ENCODE results near the gene GNAS-AS1.

GNAS-AS1 gene

GRCh38 chr20:58850693-58851174 is at the start of gene GNAS-AS1:
Gene GNAS-AS1 (minus strand): TSS chr20:58850902.
- peak; percentile 84 for DNase-seq (ENCODE audit: low read depth)

DNA sequence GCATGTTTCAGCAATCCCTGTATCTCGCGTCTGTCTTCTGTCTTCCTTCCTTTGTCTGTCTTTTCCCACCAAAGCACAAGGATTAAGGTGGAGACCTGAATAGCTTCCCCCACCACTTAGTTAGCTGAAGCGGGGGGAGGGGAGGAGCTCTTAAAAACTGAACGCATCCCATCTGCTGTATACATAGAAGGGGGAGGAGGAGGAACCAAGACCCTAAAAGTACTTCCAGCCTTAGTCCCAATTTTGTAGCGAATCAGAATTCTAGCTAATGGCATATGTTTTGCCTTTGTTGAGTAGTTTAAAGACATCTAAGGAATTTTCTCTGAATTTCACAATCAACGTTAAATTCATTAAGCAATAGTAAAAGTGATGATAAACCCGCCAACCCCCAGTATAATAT is 49.7 kb upstream of the GNAS-AS1 start:
- DNase-seq (ENCODE audit: low read depth) = peak; percentile 19

DNA sequence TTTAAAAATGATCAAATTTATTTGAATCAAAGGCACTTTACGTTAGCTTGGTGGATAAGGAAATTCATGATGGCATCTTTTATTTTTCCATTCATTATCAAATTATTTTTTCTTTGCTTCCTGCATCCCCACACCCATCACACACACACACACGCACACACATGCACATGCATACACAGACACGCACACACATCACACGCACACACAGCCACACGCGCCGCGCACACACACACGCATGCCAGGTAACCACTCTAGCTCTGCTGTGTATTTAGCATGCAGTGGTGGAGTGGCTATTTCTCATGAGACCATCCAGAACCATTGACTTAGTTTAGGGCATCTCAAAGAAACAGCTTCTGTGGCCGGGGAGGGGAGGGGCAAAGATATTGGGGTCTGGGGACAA is 48.8 kb upstream of the GNAS-AS1 start:
- DNase-seq (ENCODE audit: low read depth) = no peak

DNA sequence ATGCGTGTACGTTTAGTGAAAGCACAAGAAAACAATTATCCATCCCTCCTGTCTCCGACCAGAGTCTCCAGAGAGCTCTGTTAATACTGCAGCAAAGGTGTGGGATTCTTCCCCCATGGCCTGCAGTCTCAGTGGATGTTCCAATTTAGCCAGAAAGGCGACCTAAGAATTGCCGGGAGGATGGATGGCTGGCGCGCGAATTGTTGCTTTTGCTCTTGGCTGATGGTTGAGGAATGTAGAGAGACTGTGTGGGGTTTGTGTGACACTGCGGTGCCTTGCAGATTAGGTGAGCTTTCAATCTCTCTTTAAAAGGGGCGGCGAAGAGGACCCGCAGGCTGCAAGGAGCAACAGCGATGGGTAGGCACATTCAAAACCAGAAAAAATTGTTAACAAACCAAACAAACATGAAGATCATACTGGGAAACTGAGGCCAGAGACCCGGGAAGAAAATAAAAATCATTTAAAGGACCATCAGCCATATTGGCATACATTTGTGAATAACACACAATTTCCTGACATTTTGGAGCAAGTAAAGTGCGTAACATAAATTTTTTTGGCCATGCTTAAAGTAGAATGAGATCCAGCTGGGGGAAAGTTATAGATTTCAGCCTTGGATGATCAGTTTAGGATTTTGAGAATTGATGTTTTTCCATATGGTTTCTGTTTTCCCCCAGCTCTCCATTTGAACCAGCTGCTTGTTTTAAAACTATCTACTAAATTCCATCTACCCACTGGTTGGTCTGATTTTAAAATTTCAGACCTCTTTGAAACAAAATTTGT is 48.1 kb upstream of the GNAS-AS1 start:
- no peak for DNase-seq (ENCODE audit: low read depth)

DNA sequence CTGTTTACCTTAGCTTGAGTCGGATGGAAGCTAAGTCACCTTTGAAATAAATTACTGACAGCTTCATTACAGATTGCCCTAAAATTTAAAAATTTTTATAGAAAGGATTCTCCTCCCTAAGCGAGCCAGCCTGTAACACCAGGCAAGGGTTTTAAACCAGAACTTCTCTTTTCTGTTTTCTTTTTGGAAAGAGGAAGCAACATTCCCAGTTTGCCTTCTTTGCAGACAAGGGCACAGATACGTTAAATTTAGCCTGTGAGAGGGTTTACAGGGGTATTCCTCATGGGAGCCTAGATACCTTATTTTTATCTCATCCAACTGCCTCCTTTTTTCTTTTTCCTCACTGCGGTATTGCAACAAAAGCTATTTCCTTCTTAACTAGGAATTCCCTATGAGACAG is 46.8 kb upstream of the GNAS-AS1 start:
- no peak for DNase-seq (ENCODE audit: low read depth)

GRCh38 chr20:58896820-58897219 is 46.1 kb upstream of the GNAS-AS1 start:
- DNase-seq (ENCODE audit: low read depth) = no peak

DNA sequence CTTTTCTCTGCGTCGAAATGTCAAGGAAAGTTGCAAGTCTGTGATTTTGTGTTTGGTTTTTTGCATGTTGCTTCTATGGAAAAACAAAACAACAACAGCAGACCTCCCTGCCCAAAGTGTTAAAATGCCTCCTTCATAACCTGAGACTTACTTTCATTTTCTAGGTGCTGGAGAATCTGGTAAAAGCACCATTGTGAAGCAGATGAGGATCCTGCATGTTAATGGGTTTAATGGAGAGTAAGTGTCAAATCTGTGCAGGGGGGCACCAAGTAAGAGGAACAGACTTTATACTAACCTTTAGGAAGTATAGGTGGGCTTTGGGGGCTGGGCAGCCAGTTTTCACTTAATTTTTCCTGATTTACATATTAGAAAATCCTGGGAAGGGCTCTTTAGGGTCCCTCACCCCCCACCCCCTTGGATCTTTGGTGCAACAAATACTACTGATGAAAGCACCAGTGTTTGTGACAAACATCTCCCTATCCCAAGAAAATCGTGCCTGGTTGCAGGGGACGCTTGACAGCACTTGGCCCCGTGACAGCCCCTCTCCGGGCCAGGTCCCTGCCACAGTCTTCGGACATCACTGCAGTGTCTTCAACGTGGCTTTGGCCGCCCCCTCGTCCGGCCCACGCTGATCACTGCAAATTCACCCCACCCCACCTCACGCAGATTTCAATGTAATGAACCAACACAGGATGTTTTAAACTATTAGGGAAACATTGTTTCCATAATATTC is 44.9 kb upstream of the GNAS-AS1 start:
- DNase-seq (ENCODE audit: low read depth) = no peak

- DNase-seq (ENCODE audit: low read depth) = peak; percentile 24
Observed at GRCh38 chr20:58894652-58895447, 44.1 kb upstream of the GNAS-AS1 start.

GRCh38 chr20:58893355-58894120 is 42.8 kb upstream of the GNAS-AS1 start:
- peak; percentile 16 for DNase-seq (ENCODE audit: low read depth)

GRCh38 chr20:58892932-58893224 is 42.2 kb upstream of the GNAS-AS1 start:
- DNase-seq (ENCODE audit: low read depth) = no peak

DNA sequence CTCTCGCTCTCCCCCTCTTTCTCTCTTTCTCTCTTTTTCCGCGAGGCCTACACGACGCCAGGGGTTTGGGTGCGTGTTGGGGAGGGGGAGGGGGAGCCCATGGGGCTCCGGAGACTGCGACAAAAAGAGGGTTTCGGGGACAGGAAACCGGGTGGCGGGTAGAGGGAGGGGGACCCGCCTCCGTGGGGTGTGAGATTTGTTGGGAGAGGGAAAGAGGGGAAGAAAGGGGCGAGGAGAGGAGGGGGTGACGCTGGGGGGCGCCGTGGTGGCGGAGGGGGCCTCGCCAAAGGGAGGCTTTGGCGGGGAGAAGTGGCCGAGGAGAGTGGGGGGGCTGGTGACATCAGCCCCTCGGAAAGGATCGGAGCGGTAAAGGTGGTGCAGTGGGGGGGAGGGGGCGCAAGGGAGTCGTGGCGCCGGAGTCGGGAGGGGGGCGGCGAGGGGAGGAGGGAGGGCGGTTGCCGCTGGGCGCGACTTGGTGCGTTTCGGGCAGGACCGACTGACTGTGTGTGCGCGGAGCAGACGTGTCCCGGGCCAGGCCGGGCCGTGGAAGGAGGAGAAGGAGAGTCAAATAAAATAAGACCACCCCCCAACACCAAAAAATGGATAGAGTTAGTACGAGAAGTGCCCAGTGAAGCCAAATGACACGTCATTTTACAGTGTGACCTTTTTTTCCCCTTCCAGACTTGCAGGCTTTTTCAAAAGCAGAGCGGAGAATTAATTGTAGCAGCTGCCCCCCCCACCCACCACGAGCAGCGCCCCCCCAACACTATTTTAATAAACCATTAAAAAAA is 41.6 kb upstream of the GNAS-AS1 start:
- peak; percentile 67 for DNase-seq (ENCODE audit: low read depth)

GRCh38 chr20:58891718-58892140 is 41.0 kb upstream of the GNAS-AS1 start:
- peak; percentile 53 for DNase-seq (ENCODE audit: low read depth)

- DNase-seq (ENCODE audit: low read depth) = peak; percentile 82
Observed at GRCh38 chr20:58891086-58891717, 40.5 kb upstream of the GNAS-AS1 start.

GRCh38 chr20:58890518-58891085 is 39.9 kb upstream of the GNAS-AS1 start:
- peak; percentile 83 for DNase-seq (ENCODE audit: low read depth)

DNA sequence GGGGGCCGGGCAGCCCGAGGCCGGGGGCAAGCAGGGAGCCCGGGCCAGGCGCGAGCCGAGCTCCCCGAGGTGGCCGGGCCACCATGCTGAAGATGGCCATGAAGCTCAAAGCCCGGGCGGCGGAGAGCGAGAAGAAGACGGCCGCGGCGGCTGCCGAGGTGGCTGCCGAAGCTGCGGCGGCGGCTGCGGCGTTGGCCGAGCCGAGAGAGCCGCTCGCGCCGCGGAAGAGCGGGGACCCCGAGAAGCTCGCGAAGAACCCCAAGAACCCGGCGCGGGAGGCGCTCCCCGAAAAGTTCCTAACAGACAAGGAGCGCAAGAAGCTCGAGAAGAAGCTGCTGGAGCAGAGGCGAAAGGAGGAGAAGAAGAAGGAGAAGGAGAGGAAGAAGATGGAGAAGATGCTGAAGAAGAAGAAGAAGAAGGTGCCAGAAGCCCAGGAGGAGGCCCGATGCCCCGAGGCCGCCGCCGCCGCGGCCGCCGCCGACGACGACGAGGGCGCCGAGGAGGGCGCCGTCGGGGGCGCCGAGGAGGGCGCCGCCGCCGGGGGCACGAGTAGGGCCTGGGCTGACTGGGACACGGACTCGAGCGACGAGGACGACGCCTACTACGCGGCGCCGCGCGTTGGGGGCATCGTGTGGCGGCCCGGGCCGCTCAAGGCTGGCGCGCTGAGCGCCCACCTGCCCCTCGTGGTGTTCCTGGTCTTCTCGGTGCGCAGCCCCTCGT is 39.3 kb upstream of the GNAS-AS1 start:
- DNase-seq (ENCODE audit: low read depth) = peak; percentile 13

DNA sequence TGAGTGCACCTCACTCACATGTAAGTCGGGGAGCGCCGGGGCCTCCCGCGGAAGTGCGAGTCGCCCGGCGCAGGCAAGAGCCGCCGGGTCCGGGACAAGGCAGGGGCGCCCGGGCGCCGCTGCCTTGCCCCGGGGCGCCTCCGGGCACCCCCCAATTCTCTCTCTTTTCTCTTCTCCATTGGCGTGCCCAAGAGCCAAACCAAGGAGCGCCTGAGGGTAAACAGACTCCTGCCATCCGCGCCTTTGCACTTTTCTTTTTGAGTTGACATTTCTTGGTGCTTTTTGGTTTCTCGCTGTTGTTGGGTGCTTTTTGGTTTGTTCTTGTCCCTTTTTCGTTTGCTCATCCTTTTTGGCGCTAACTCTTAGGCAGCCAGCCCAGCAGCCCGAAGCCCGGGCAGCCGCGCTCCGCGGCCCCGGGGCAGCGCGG is 38.6 kb upstream of the GNAS-AS1 start:
- DNase-seq (ENCODE audit: low read depth) = no peak

DNA sequence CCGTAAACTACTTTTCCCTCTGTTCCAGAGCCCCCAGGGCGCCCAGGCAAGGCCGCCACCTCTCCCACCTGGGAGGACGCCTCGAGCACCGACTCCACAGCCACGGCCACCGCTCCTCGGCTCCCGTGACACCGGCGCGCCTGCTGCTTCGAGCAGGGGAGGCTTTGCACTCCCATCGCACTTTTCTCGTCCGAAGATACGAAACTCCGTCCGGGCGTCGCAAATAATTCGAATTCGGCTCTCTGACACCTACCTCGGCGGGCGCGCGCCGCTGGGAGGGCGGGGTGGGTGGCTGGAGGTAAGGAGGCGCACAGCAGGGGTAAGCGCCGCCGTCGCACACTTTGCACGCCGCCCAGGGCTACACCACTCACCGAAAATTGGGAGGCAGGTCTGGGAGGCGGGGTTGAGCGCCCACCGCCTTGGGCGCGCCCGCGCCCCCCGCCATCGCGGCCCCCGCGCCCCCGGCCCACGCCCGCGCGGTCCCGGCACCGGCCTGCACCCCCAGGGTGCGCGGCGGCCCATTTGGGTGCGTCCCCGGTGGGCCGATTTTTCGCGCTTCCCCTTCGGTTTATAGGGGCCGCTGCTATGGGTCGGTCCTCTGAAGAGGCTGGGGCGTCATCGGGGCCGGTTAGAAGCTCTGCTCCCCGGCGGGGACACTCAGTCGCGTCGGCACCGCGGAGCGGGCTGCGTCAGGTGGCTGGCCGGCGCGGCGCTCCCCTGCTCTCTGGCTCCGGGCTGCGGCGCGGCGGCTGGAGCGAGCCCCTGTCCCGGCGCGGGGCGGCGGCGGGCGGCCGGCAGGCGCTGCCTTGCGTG is 38.0 kb upstream of the GNAS-AS1 start:
- DNase-seq (ENCODE audit: low read depth) = peak; percentile 82

GRCh38 chr20:58888103-58888502 is 37.4 kb upstream of the GNAS-AS1 start:
- no peak for DNase-seq (ENCODE audit: low read depth)

- DNase-seq (ENCODE audit: low read depth) = no peak
Observed at GRCh38 chr20:58886546-58886945, 35.8 kb upstream of the GNAS-AS1 start.
